HCT116 (cell line): Measurements from ENCODE around the gene ACOXL. TPM values are rescaled to one million over a fixed set of nuclear protein-coding genes. Genes with fewer than 3 reads are reported as not detected.

Experiments used
- ATAC-seq: fragments of 200-7000 bp; cut with Tn5 transposase; 2 replicates; pipeline ENCODE4 v1.9.1; 2020; ENCODE audit warnings: mild to moderate bottlenecking, moderate library complexity
- BruUV-seq: library from RNA; stranded (reverse); fragments of 400-500 nt; replicated peaks from 2 replicates; lab custom pipeline; 2021; lab: Mats Ljungman, UMichigan
- CTCF ChIA-PET: fragments of 300-600 bp; sonication (Branson Sonifier 250); formaldehyde crosslinking; loops from one replicate; lab custom pipeline; 2021; ENCODE audit warnings: antibody characterized with exemption; lab: Charles Lee
- POLR2A ChIA-PET: fragments of 300-600, 350-600 bp; sonication (Branson Sonifier 250); formaldehyde crosslinking; loops from one replicate; lab custom pipeline; 2021; ENCODE audit warnings: antibody characterized with exemption; lab: Charles Lee
- RAD21 ChIA-PET, 2 experiments: fragments of 300-600 bp; sonication (Branson Sonifier 250); formaldehyde crosslinking; loops; one replicate each; lab custom pipeline; 2023; ENCODE audit warnings: low total read pairs in 2 of 2; ENCODE audit not compliant: uncharacterized antibody in 2 of 2, unreplicated experiment in 2 of 2, low non-redundant PET in 1 of 2; lab: Charles Lee
- DNase-seq: peaks from one replicate; pipeline ENCODE4 v3.0.0-alpha.2; 2010; ENCODE audit warnings: low read depth, low spot score
- H2AFZ ChIP-seq: fragments of 200-600 bp; shearing (Covaris generic), sonication (generic); 2 replicates; pipeline ENCODE4 v1.6.1; 2017; ENCODE audit warnings: low read depth, mixed run types, mixed read lengths, antibody characterized with exemption, low read length; ENCODE audit not compliant: poor library complexity, severe bottlenecking
- H3K27ac ChIP-seq: 2 replicates; pipeline ENCODE4 v1.5.1; 2012; ENCODE audit warnings: low read depth, low read length
- H3K27me3 ChIP-seq: fragments of 200-600 bp; sonication (generic); 2 replicates; pipeline ENCODE4 v1.6.1; 2016; ENCODE audit warnings: mixed run types, low read length, mixed read lengths; ENCODE audit not compliant: insufficient read depth
- H3K36me3 ChIP-seq, 2 experiments: fragments of 200-500 bp in 1 of 2; fragments of 200-600 bp in 1 of 2; sonication (Bioruptor generic) in 1 of 2; sonication (generic) in 1 of 2; 2 replicates each; pipeline versions ENCODE4 v1.5.1 to v1.6.1; 2014 to 2016; ENCODE audit warnings: low read length in 2 of 2, inconsistent platforms in 1 of 2, mixed read lengths in 1 of 2, mixed run types in 1 of 2; ENCODE audit not compliant: insufficient read depth in 2 of 2, control insufficient read depth in 1 of 2
- H3K4me1 ChIP-seq, 2 experiments: fragments of 200-600 bp in 1 of 2; sonication (generic) in 1 of 2; 2 replicates each; pipeline versions ENCODE4 v1.5.1 to v1.6.1; 2012 to 2017; ENCODE audit warnings: low read length in 2 of 2, inconsistent platforms in 1 of 2, mild to moderate bottlenecking in 1 of 2, mixed read lengths in 1 of 2, mixed run types in 1 of 2, moderate library complexity in 1 of 2; ENCODE audit not compliant: insufficient read depth in 2 of 2, control insufficient read depth in 1 of 2
- H3K4me2 ChIP-seq: fragments of 200-600 bp; sonication (generic); 2 replicates; pipeline ENCODE4 v1.6.1; 2017; ENCODE audit warnings: mixed run types, low read length, mixed read lengths
- H3K4me3 ChIP-seq, 2 experiments: fragments of 200-600 bp in 1 of 2; sonication (generic) in 1 of 2; replicated peaks in 1 of 2; 2 replicates each; pipeline ENCODE4 v1.5.1; 2011 to 2016; ENCODE audit warnings: low read length in 2 of 2, control low read depth in 1 of 2, low read depth in 1 of 2, mild to moderate bottlenecking in 1 of 2, mixed read lengths in 1 of 2, mixed run types in 1 of 2
- H3K79me2 ChIP-seq: fragments of 200-600 bp; sonication (generic); 2 replicates; pipeline ENCODE4 v1.6.1; 2017; ENCODE audit warnings: mild to moderate bottlenecking, mixed run types, low read length, moderate library complexity, mixed read lengths; ENCODE audit not compliant: insufficient read depth
- H3K9ac ChIP-seq: fragments of 200-600 bp; sonication (generic); 2 replicates; pipeline ENCODE4 v1.6.1; 2016; ENCODE audit warnings: low read length, mixed read lengths
- H3K9me2 ChIP-seq: fragments of 200-600 bp; sonication (generic), shearing (Covaris generic); 2 replicates; pipeline ENCODE4 v1.6.1; 2017; ENCODE audit warnings: mixed run types, mild to moderate bottlenecking, moderate library complexity; ENCODE audit not compliant: insufficient read depth
- H3K9me3 ChIP-seq, 2 experiments: fragments of 200-500 bp in 1 of 2; fragments of 200-600 bp in 1 of 2; sonication (Bioruptor generic) in 1 of 2; sonication (generic) in 1 of 2; 2 replicates each; pipeline ENCODE4 v1.6.1; 2014 to 2017; ENCODE audit warnings: low read length in 2 of 2, mixed read lengths in 2 of 2, inconsistent platforms in 1 of 2, low read depth in 1 of 2, mild to moderate bottlenecking in 1 of 2, mixed run types in 1 of 2, moderate library complexity in 1 of 2; ENCODE audit not compliant: control insufficient read depth in 1 of 2, insufficient read depth in 1 of 2
- H4K20me1 ChIP-seq: fragments of 200-600 bp; sonication (generic), shearing (Covaris generic); 2 replicates; pipeline ENCODE4 v1.6.1; 2017; ENCODE audit warnings: mixed run types, mild to moderate bottlenecking, moderate library complexity; ENCODE audit not compliant: insufficient read depth
- CBX3 ChIP-seq: IDR thresholded peaks from 2 replicates; pipeline ENCODE4 v1.6.1; 2012; ENCODE audit warnings: low read depth
- CEBPB ChIP-seq: IDR thresholded peaks from 2 replicates; pipeline ENCODE4 v1.6.1; 2012; ENCODE audit warnings: low read depth
- ELF1 ChIP-seq: IDR thresholded peaks from 2 replicates; pipeline ENCODE4 v1.6.1; 2012; ENCODE audit warnings: low read depth, borderline replicate concordance
- EZH2 ChIP-seq: fragments of 200-600 bp; sonication (generic); IDR thresholded peaks from 2 replicates; pipeline ENCODE4 v1.6.1; 2017; ENCODE audit warnings: antibody characterized with exemption, mixed run types
- EZH2phosphoT487 ChIP-seq: fragments of 200-600 bp; IDR thresholded peaks from 2 replicates; pipeline ENCODE4 v1.6.1; 2018; ENCODE audit warnings: antibody characterized with exemption, borderline replicate concordance
- FOSL1 ChIP-seq: IDR thresholded peaks from 2 replicates; pipeline ENCODE4 v1.6.1; 2012; ENCODE audit warnings: low read depth
- JUND ChIP-seq: IDR thresholded peaks from 2 replicates; pipeline ENCODE4 v1.6.1; 2012
- MAX ChIP-seq: IDR thresholded peaks from 2 replicates; pipeline ENCODE4 v1.6.1; 2012
- POLR2A ChIP-seq: IDR thresholded peaks from 2 replicates; pipeline ENCODE4 v1.7.0; 2011; ENCODE audit warnings: borderline replicate concordance; ENCODE audit not compliant: insufficient read depth, insufficient read length; ENCODE audit errors: extremely low read depth
- POLR2AphosphoS5 ChIP-seq: IDR thresholded peaks from 2 replicates; pipeline ENCODE4 v1.6.1; 2011; ENCODE audit warnings: mild to moderate bottlenecking, low read depth, low read length, moderate library complexity
- RAD21 ChIP-seq: IDR thresholded peaks from 2 replicates; pipeline ENCODE4 v1.6.1; 2012; ENCODE audit warnings: low read depth, mild to moderate bottlenecking
- SIN3A ChIP-seq: IDR thresholded peaks from 2 replicates; pipeline ENCODE4 v1.6.1; 2012; ENCODE audit warnings: low read depth
- SP1 ChIP-seq: IDR thresholded peaks from 2 replicates; pipeline ENCODE4 v1.6.1; 2012; ENCODE audit warnings: low read depth
- SRF ChIP-seq: IDR thresholded peaks from 2 replicates; pipeline ENCODE4 v1.6.1; 2012; ENCODE audit warnings: low read depth
- YY1 ChIP-seq: IDR thresholded peaks from 2 replicates; pipeline ENCODE4 v1.6.1; 2011; ENCODE audit warnings: low read length, low read depth, moderate library complexity, mild to moderate bottlenecking; ENCODE audit not compliant: insufficient replicate concordance; ENCODE audit errors: extremely low read depth
- intact Hi-C: fragments of 100-400 bp; cut with micrococcal nuclease; formaldehyde crosslinking; loops from 2 replicates; pipeline ENCODE4 v1.10.0; 2022
- total RNA-seq: library from RNA; stranded (reverse); gene quantifications from one replicate; pipeline ENCODE4 v1.2.1, GENCODE V29; 2021; ENCODE audit not compliant: unreplicated experiment

Gene ACOXL
- total RNA-seq, 1 experiment from 2014 or later, result 5.5 TPM

- CTCF ChIA-PET, result no interaction called here
- Histone ChIP-seq H3K9me2 (no peaks in the 10 kb centered on the region), H3K4me3 (no peak overlapping the region), H3K4me2 (no peak overlapping the region), H4K20me1 (no peaks in the 10 kb centered on the region), H3K27me3 (no peaks in the 10 kb centered on the region), H3K27ac (no peak overlapping the region), H3K79me2 (no peaks in the 10 kb centered on the region), H3K36me3 (no peaks in the 10 kb centered on the region), H3K9ac (no peak overlapping the region)
- no peak for ATAC-seq
- RAD21 ChIA-PET, result no interaction called here
- DNase-seq, result no peak
- intact Hi-C loops, result no loop called here
- POLR2A ChIA-PET, result no interaction called here
- TF ChIP-seq POLR2A (no peak), JUND (no peak), CEBPB (no peak), SIN3A (no peak), FOSL1 (no peak), EZH2 (no peak), CBX3 (no peak)
- TF ChIP-seq, all 23 proteins: peak for 0
- BruUV-seq, result no TSS peak
- Histone ChIP-seq H3K9me3 (no peaks in the 10 kb centered on the region), H3K4me1 (peaks cover 0 to 2% of the 10 kb centered on the region in 2 experiments; a peak in 1 of 4 replicates), H2AFZ (no peak overlapping the region)
Measured at GRCh38 chr2:110848519-110849030, 116.2 kb downstream of the ACOXL start.

GRCh38 chr2:110851531-110851930, 119.2 kb downstream of the ACOXL start:
- peaks cover 0 to 5% of the 10 kb centered on the region in 2 experiments; a peak in 2 of 4 replicates for H3K4me1 ChIP-seq
- H3K9ac ChIP-seq, result no peak overlapping the region
- intact Hi-C loops, result no loop called here
- H3K4me2 ChIP-seq, result no peak overlapping the region
- no peak overlapping the region for H3K27ac ChIP-seq
- no peak for DNase-seq
- TF ChIP-seq SP1 (no peak), MAX (no peak), YY1 (no peak), ELF1 (no peak), RAD21 (no peak), EZH2phosphoT487 (no peak), POLR2AphosphoS5 (no peak), CBX3 (no peak), SRF (no peak)
- ChIA-PET POLR2A (no interaction called here), RAD21 (no interaction called here), CTCF (no interaction called here)
- no TSS peak for BruUV-seq
- H2AFZ ChIP-seq, result no peak overlapping the region
- no peak for ATAC-seq
- H3K27me3 ChIP-seq, result no peaks in the 10 kb centered on the region
- H4K20me1 ChIP-seq, result no peaks in the 10 kb centered on the region
- no peaks in the 10 kb centered on the region for H3K9me3 ChIP-seq
- no peaks in the 10 kb centered on the region for H3K9me2 ChIP-seq
- no peaks in the 10 kb centered on the region for H3K79me2 ChIP-seq
- no peaks in the 10 kb centered on the region for H3K36me3 ChIP-seq
- no peak overlapping the region for H3K4me3 ChIP-seq
